GM18909 (cell line): ENCODE data around the gene DIAPH3.

Experiments
- ATAC-seq: cut with Tn5 transposase; IDR thresholded peaks from one replicate; pipeline ENCODE4 v1.9.1; 2021; ENCODE audit warnings: mild to moderate bottlenecking; ENCODE audit not compliant: unreplicated experiment, poor library complexity

DIAPH3 gene

DNA sequence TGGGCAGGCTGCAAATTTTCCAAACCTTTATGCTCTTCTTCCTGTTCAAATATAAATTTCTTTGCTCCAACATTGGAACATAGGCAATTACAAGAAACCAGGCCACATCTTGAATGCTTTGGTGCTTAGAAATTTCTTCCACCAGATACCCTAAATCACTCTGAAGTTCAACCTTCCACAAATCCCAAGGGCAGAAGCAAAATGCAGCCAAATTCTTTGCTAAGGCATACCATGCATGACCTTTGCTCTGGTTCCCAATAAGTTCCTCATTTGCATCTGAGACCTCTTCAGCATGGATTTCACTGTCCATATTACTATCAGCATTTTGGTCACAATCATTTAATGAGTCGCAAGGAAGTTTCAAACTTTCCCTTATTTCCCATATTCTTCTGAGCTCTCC, 130.9 kb downstream of the DIAPH3 start:
- no peak for ATAC-seq

GRCh38 chr13:60028021-60028420, 135.7 kb downstream of the DIAPH3 start:
- no peak for ATAC-seq

- ATAC-seq, result no peak
Measured at GRCh38 chr13:60026286-60026685, 137.4 kb downstream of the DIAPH3 start.

DNA sequence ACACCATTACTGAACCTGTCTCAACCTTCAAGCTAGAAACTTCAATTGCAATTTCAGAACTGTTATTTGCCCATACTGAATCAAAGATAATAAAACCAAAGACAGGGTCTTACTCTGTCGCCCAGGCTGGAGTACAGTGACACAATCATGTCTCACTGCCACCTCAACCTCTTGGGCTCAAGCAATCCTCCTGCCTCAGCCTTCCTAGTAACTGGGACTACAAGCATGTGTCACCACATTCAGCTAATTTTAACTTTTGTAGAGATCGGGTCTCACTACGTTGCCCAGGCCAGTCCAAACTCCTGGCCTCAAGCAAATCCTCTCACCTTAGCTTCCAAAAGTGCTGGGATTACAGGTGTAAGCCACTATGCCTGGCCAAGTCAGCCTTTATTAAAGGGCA, 143.4 kb downstream of the DIAPH3 start:
- ATAC-seq, result no peak

DNA sequence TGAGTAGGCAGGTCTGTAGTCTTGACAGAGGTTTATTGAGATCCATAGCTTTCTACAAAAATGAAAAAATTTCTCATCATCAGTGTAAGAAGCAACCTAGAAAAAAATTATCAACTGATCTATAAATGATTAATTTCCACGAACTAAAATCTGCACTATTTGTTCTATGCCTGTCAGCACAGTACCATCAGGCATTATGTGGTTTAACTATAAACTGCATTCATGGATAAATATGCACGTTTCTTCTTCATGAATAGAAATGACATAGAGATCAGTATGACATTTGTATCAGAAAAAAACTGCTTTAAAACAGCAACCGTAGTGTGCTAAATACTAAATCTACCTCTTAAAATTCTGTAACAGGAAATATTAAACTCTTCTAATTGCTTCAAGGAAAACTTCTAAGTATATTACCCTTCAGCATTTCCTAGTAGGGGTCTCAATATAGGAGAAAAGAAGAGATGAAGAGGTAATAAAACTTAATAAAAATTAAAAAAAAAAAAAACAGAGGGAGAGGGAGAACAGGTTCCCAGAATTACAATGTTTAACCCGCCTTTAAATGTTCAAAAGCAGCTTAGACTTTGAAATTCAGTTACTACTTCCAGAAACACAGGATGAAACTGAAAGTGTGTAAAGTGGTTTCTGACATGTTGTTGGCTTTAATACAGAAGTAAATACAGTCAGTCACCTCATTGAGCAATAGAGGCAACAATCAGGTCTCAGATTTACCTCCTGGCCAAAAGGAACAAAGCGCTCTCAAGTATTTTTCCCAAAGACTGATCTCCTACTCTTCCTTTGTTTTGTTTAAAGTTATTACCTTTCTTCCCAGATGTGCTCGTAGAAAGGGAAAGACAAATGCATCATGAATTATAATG, 144.4 kb downstream of the DIAPH3 start:
- peak; percentile 79 for ATAC-seq

DNA sequence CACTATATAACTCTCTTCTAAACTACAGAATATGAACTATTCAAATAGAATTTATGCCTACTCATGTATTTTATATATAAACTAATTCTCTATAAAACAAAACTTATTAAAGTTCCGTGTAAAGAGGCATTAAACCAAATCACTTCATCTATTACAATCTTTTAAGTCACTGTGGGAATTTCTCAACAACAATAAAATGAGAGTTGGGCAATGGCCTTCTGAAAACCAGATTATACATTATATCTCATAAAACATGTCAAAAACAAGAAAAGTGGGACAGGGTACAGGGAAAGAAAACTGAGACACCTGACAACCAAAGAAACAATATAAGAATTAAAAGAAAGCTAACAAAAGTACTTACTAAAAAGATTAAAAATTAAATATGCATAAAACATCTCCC, 145.2 kb downstream of the DIAPH3 start:
- ATAC-seq, result no peak

- no peak for ATAC-seq
Measured at GRCh38 chr13:60016229-60016628, 147.5 kb downstream of the DIAPH3 start.

- ATAC-seq, result no peak
Measured at GRCh38 chr13:60013166-60013565, 150.6 kb downstream of the DIAPH3 start.

- ATAC-seq, result no peak
Measured at GRCh38 chr13:60012488-60012887, 151.2 kb downstream of the DIAPH3 start.

GRCh38 chr13:60009300-60010253, 154.2 kb downstream of the DIAPH3 start:
- ATAC-seq, result no peak

GRCh38 chr13:60001889-60002288, 161.8 kb downstream of the DIAPH3 start:
- ATAC-seq, result no peak

GRCh38 chr13:60000976-60001375, 162.8 kb downstream of the DIAPH3 start:
- no peak for ATAC-seq

DNA sequence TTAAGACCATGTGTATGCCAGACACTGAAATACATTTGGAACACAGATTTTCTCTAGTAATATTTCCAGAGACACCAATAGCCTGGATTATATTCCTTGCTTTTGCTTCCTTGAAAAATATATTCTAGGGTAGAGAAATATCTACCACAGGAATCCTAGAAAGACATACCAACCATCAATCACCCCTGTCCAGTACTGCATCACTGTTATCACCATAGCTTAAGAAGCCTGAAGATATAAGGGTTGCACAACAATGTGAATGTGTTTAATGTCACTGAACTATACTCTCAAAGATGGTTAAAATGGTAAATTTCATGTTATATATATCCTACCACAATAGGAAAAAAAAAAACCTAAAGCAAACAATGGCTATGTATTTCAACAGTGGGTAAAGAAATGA, 163.6 kb downstream of the DIAPH3 start:
- ATAC-seq, result no peak

DNA sequence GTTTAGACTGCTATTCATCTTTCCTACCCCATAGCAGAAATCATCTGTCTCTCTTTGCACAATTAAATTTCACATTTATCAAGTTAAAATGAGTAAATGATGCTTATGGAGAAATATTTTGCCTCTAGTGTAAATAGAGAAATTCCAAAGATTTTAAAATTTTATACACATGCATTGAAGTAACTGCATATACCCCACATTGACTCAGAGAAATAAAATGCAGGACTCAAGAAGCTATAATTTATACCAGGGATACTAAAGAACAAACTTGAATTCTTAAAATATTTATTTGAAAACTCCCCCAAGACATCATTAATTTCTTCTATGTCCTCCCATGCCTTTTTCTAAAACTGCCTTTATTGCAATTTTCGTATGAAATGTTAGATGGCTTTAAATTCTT, 165.8 kb downstream of the DIAPH3 start:
- ATAC-seq, result no peak

DNA sequence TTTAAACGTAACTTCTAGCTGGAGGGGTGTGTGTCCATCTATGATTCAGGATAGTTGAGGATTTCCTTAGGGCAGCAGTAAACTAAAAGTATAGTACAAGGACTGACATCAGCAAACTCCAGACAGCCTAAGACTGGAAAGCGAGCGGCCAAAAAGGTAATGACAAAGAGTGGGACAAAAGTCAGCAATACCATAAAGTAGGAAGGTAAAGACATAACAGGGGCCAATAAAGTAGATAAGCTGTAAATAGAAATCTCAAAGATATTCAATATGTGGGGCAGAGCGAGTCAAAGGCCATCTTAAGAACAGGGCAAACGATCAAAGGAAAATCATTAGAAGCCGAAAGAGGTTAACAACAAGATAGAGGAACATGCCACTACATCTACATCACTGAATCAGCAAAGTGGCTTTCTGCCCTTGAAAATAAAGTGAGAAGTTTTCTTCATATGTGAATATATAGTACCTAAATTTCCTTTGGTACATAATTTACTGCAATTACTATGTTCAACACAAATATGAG, 167.2 kb downstream of the DIAPH3 start:
- ATAC-seq, result no peak

DNA sequence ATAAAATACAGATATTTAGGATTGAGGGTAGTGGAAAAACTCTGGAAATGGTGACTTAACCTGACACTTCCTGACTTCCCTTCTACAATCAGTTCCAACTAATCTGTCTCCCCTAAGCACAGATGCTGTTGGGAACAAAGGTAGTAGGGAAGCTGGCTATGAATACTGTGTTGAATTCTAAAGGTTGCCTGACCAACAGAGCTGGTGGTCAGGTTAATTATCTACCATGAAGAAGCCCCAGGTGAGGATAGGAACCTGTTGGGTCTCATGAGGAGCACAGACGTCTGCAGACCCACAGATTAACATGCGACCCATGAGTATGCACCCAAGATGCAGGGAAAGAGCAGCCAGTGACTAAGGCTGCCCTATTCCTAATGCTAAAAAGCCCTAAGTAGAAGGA, 172.3 kb downstream of the DIAPH3 start:
- no peak for ATAC-seq

GRCh38 chr13:59982631-59983382, 180.9 kb downstream of the DIAPH3 start:
- no peak for ATAC-seq

DNA sequence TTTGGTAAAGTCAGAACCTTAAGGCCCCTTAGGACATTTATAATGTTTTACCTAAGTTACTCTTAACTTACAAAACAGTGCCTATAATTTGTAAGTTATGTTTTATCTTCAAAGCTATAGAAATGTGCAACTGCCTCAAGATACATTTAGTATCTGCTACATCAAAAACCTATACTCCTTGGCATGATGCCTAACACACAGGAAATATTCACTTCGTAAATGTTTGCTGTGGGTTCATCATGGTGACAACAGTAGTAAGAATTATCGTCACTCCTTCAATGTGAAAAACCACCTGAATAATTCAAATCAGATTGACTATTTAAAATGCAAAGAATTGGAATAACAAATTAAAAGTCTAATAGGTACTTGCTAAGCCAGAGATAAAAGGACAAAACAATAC, 184.1 kb downstream of the DIAPH3 start:
- ATAC-seq, result no peak

- ATAC-seq, result no peak
Measured at GRCh38 chr13:59978862-59979261, 184.9 kb downstream of the DIAPH3 start.

- no peak for ATAC-seq
Measured at GRCh38 chr13:59976856-59977255, 186.9 kb downstream of the DIAPH3 start.
